OCI-LY7 (cell line): Measurements from ENCODE around the gene AGER.

Source experiments
- EZH2phosphoT487 ChIP-seq: fragments of 200-600 bp; sonication (generic); IDR thresholded peaks from 2 replicates; pipeline ENCODE4 v1.6.1; 2018; ENCODE audit warnings: low read depth, borderline replicate concordance, mild to moderate bottlenecking, mixed run types, antibody characterized with exemption, low read length, moderate library complexity, mixed read lengths
- TF ChIP-seq, protein P1 (sequence below): fragments of 200-600 bp; sonication (generic); conservative IDR thresholded peaks from 2 replicates; pipeline ENCODE4 v1.5.1; 2014; ENCODE audit warnings: mild to moderate bottlenecking, antibody characterized with exemption, low read length, moderate library complexity, mixed read lengths

DNA sequence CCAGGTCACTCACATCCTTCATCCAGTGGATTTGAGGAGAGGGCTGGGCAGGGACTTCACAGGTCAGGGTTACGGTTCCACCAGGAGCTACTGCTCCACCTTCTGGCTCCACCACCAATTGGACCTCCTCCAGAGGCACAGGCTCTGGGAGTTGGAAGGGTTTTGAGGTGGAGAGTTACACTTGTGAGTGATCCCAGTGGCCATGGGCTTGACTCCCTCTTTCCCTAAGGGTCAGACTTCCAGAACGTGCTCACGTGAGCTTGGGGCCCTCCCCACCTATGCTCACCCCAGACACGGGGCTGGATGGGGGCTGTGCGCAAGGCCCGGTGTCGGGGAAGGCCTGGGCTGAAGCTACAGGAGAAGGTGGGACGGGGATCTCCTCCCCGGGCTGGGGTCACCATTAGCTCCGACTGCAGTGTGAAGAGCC is 1.5 kb downstream of the AGER start:
- TF ChIP-seq, protein P1, sequence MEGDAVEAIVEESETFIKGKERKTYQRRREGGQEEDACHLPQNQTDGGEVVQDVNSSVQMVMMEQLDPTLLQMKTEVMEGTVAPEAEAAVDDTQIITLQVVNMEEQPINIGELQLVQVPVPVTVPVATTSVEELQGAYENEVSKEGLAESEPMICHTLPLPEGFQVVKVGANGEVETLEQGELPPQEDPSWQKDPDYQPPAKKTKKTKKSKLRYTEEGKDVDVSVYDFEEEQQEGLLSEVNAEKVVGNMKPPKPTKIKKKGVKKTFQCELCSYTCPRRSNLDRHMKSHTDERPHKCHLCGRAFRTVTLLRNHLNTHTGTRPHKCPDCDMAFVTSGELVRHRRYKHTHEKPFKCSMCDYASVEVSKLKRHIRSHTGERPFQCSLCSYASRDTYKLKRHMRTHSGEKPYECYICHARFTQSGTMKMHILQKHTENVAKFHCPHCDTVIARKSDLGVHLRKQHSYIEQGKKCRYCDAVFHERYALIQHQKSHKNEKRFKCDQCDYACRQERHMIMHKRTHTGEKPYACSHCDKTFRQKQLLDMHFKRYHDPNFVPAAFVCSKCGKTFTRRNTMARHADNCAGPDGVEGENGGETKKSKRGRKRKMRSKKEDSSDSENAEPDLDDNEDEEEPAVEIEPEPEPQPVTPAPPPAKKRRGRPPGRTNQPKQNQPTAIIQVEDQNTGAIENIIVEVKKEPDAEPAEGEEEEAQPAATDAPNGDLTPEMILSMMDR = no peak
- TF ChIP-seq EZH2phosphoT487 = no peak
